Choroid plexus epithelial cell (primary cell): ENCODE results near the gene FAM107A.

Source experiments
- DNase-seq: peaks from one replicate; pipeline ENCODE4 v3.0.0-alpha.2; 2010; ENCODE audit warnings: low read depth
- H3K4me3 ChIP-seq: 2 replicates; pipeline ENCODE4 v1.5.1; 2011; ENCODE audit warnings: low read depth, mild to moderate bottlenecking, control low read depth, low read length, moderate library complexity
- CTCF ChIP-seq: conservative IDR thresholded peaks from 2 replicates; pipeline ENCODE4 v1.5.1; 2011; ENCODE audit warnings: low read depth, mild to moderate bottlenecking, control low read depth, inconsistent platforms, low read length, moderate library complexity

The FAM107A gene

GRCh38 chr3:58518291-58518789, 58.9 kb downstream of the FAM107A start:
- H3K4me3 ChIP-seq: no peak overlapping the region
- DNase-seq: no peak
- no peak for TF ChIP-seq CTCF

GRCh38 chr3:58514405-58514804, 62.8 kb downstream of the FAM107A start:
- DNase-seq: no peak
- H3K4me3 ChIP-seq: no peak overlapping the region
- TF ChIP-seq CTCF: no peak
